Left lobe of liver (tissue), 2 donors: ENCODE measurements around the gene LRIF1. TPM values are rescaled to one million over a fixed set of nuclear protein-coding genes. Genes with fewer than 3 reads are reported as not detected.

Experiments used
- ATAC-seq: fragments of 200-7000 bp; cut with Tn5 transposase; one replicate; pipeline ENCODE4 v1.9.1; 2020; ENCODE audit warnings: mild to moderate bottlenecking, moderate library complexity
- DNase-seq: peaks from one replicate; pipeline ENCODE4 v3.0.0-alpha.2; 2020; ENCODE audit warnings: low spot score
- total RNA-seq: library from RNA; stranded (reverse); gene quantifications from one replicate; pipeline ENCODE4 v1.2.1, GENCODE V29; 2021
- donor health status: DM: no; HTN: no; CAD: no; lungs with moderate emphysema.
- donor health status: DM: no; HTN: yes; CAD: no.

LRIF1 gene
- total RNA-seq, 1 donor from 2014 or later: 4.0 TPM

DNA sequence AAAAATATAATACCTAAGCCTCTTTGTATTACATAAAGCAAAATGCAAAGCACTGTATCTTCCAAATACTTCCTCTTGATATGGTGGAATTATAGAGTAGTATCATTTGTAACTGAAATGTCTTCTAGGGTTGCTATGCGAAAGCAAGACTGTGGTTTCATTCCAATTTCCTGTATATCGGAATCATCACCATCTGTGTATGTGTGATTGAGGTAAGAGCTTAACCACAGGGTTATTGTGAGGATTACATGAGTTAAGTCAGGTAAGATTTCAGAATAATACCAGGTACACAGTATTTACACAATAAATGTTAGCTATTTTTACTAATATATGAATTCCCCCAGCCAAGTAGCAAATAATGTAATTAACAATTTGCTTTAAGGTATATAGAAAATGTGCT, 66.0 kb downstream of the LRIF1 start:
- ATAC-seq: no peak
- DNase-seq: no peak

Other genes with a start within 250 kb of the LRIF1 start
- gene CD53, start 90.8 kb downstream of the LRIF1 start, total RNA-seq: 9.3 TPM
- gene DRAM2, start 176.2 kb upstream of the LRIF1 start, total RNA-seq: 15.0 TPM
- gene CEPT1, start 176.3 kb upstream of the LRIF1 start, total RNA-seq: 26.6 TPM
- gene DENND2D, start 236.7 kb upstream of the LRIF1 start, total RNA-seq: 14.9 TPM